Dermis lymphatic vessel endothelial cell (primary cell): Measurements from ENCODE around the gene PRDX5. TPM values are rescaled to one million over a fixed set of nuclear protein-coding genes. Genes with fewer than 3 reads are reported as not detected.

Source experiments
- total RNA-seq: library from RNA; depleted of rRNA; stranded (reverse); fragments of >200 nt; gene quantifications from 2 replicates; pipeline ENCODE4 v1.2.1, GENCODE V29; 2014

PRDX5 gene
- total RNA-seq, result 194 and 276 TPM in 2 replicates

GRCh38 chr11:64317961-64318765 lies at the start of gene PRDX5:
Gene PRDX5, plus strand, starts transcription at chr11:64318121. Its CDS starts 95 bp downstream, at chr11:64318216.

GRCh38 chr11:64284048-64284961 lies 33.6 kb upstream of the PRDX5 start, which contains the start of gene BAD:
Gene BAD, minus strand, starts transcription at chr11:64284665. Its CDS starts 297 bp downstream, at chr11:64284368.

GRCh38 chr11:64284962-64285884 lies 32.7 kb upstream of the PRDX5 start, which contains the start of gene GPR137:
Gene GPR137, plus strand, starts transcription at chr11:64285848. Its CDS starts 677 bp downstream, at chr11:64286525.

GRCh38 chr11:64291262-64291751 lies 26.6 kb upstream of the PRDX5 start, which contains the start of gene KCNK4:
Gene KCNK4, plus strand, starts transcription at chr11:64291302. Its CDS starts 1,717 bp downstream, at chr11:64293019.

GRCh38 chr11:64299847-64300648 lies 17.9 kb upstream of the PRDX5 start, which contains the start of gene CATSPERZ:
Gene CATSPERZ, plus strand, starts transcription at chr11:64300358. Its CDS starts 53 bp downstream, at chr11:64300411.

GRCh38 chr11:64305075-64305690 lies 12.7 kb upstream of the PRDX5 start, which contains the start of gene ESRRA:
Gene ESRRA, plus strand, starts transcription at chr11:64305524. Its CDS starts 1,656 bp downstream, at chr11:64307180.

GRCh38 chr11:64317325-64317960 lies 478 bp upstream of the PRDX5 start, which contains the start of gene TRMT112:
Gene TRMT112, minus strand, starts transcription at chr11:64317559. Its CDS starts 33 bp downstream, at chr11:64317526.

GRCh38 chr11:64339754-64340408 lies 22.0 kb downstream of the PRDX5 start, which contains the start of gene CCDC88B:
Gene CCDC88B, plus strand, starts transcription at chr11:64340204. Its CDS starts 63 bp downstream, at chr11:64340267.

GRCh38 chr11:64358907-64359711 lies 41.2 kb downstream of the PRDX5 start, which contains the start of gene RPS6KA4:
Gene RPS6KA4, plus strand, starts transcription at chr11:64359162. Its CDS starts 74 bp downstream, at chr11:64359236.

Other genes starting within 250 kb of the PRDX5 start
- gene MACROD1, start 152.0 kb upstream of the PRDX5 start, total RNA-seq, result 19.3 and 22.3 TPM in 2 replicates
- gene STIP1, start 131.9 kb upstream of the PRDX5 start, total RNA-seq, result 112 and 116 TPM in 2 replicates
- 7.2 and 9.3 TPM in 2 replicates for gene FERMT3, start 111.4 kb upstream of the PRDX5 start, total RNA-seq
- 19.5 and 25.5 TPM in 2 replicates for gene TRPT1, start 91.9 kb upstream of the PRDX5 start, total RNA-seq
- 27.1 and 40.1 TPM in 2 replicates for gene NUDT22, start 91.8 kb upstream of the PRDX5 start, total RNA-seq
- 13.8 and 14.1 TPM in 2 replicates for gene DNAJC4, start 87.6 kb upstream of the PRDX5 start, total RNA-seq
- 13.7 and 19.8 TPM in 2 replicates for gene VEGFB, start 83.5 kb upstream of the PRDX5 start, total RNA-seq
- gene FKBP2, start 77.0 kb upstream of the PRDX5 start, total RNA-seq, result 71.8 and 72.9 TPM in 2 replicates
- gene PPP1R14B, start 71.2 kb upstream of the PRDX5 start, total RNA-seq, result 89.6 and 110 TPM in 2 replicates
- gene PLCB3, start 66.6 kb upstream of the PRDX5 start, total RNA-seq, result 14.6 and 15.3 TPM in 2 replicates
- 46.2 and 69.0 TPM in 2 replicates for gene BAD, start 33.5 kb upstream of the PRDX5 start, total RNA-seq
- gene GPR137, start 32.3 kb upstream of the PRDX5 start, total RNA-seq, result 6.0 and 7.7 TPM in 2 replicates
- gene KCNK4, start 26.8 kb upstream of the PRDX5 start, total RNA-seq, result not detected in 2 replicates
- 0.11 TPM in 1 of 2 replicates, not detected in the other for gene CATSPERZ, start 17.8 kb upstream of the PRDX5 start, total RNA-seq
- 42.8 and 56.0 TPM in 2 replicates for gene ESRRA, start 12.6 kb upstream of the PRDX5 start, total RNA-seq
- 231 and 235 TPM in 2 replicates for gene TRMT112, start 562 bp upstream of the PRDX5 start, total RNA-seq
- 1.0 and 1.5 TPM in 2 replicates for gene CCDC88B, start 22.1 kb downstream of the PRDX5 start, total RNA-seq
- 25.1 and 26.0 TPM in 2 replicates for gene RPS6KA4, start 41.0 kb downstream of the PRDX5 start, total RNA-seq
- not detected in 2 replicates for gene SLC22A11, start 237.8 kb downstream of the PRDX5 start, total RNA-seq